Spleen (tissue), 7 donors: ENCODE measurements around the gene PVALEF.

ENCODE experiments used
- CTCF ChIP-seq, 11 experiments: fragments of 200-600 bp in 7 of 11; fragments of 450-650 bp in 4 of 11; sonication (generic) in 4 of 11; IDR thresholded peaks in 8 of 11; conservative IDR thresholded peaks in 3 of 11; 1 replicate in 7 of 11; 2 replicates in 4 of 11; pipeline versions ENCODE4 v1.4.0 to v1.8.0; 2016 to 2021; ENCODE audit warnings: antibody characterized with exemption in 11 of 11, inconsistent platforms in 4 of 11, mild to moderate bottlenecking in 1 of 11
- POLR2A ChIP-seq, 3 donors: fragments of 450-650 bp; IDR thresholded peaks; one replicate each; pipeline ENCODE4 v1.5.1; 2017; ENCODE audit warnings: antibody characterized with exemption in 3 of 3, mild to moderate bottlenecking in 1 of 3
- POLR2AphosphoS5 ChIP-seq, 3 donors: sonication (generic); formaldehyde crosslinking; IDR thresholded peaks; one replicate each; pipeline ENCODE4 v1.5.1; 2017; ENCODE audit warnings: antibody characterized with exemption in 3 of 3
- donor health status: DM: no; HTN: no; CAD: no; lungs with moderate emphysema.
- donor health status: DM: no; HTN: no; CAD: no.
- donor health status: DM: no; HTN: no; CAD: no.

- TF ChIP-seq POLR2A (IDR thresholded peaks at IDR 0.05), result no peak
- no peak for TF ChIP-seq CTCF (IDR thresholded peaks at IDR 0.05 in 8 of 11, conservative IDR thresholded peaks at IDR 0.05 in 3 of 11)
- TF ChIP-seq POLR2AphosphoS5 (IDR thresholded peaks at IDR 0.05), result no peak
Observed at GRCh38 chr17:81181811-81182185, 16.5 kb downstream of the PVALEF start.
